Neural progenitor cell (in vitro differentiated cells): ENCODE results near the gene RYR3. TPM values are rescaled to one million over a fixed set of nuclear protein-coding genes. Genes with fewer than 3 reads are reported as not detected.

Source experiments
- DNase-seq: peaks from one replicate; pipeline ENCODE4 v3.0.0-alpha.2; 2016; ENCODE audit warnings: low spot score
- H2AFZ ChIP-seq: fragments of 200-600 bp; sonication (generic); replicated peaks from 2 replicates; pipeline ENCODE4 v1.6.1; 2016; ENCODE audit warnings: antibody characterized with exemption
- H3F3A ChIP-seq: fragments of 200-600 bp; sonication (generic); 2 replicates; pipeline ENCODE4 v1.6.1; 2016; ENCODE audit warnings: antibody characterized with exemption, low read depth
- H3K27ac ChIP-seq: fragments of 200-600 bp; sonication (generic); 2 replicates; pipeline ENCODE4 v1.5.1; 2016; ENCODE audit warnings: mild to moderate bottlenecking
- H3K27me3 ChIP-seq: fragments of 200-600 bp; sonication (generic); 2 replicates; pipeline ENCODE4 v1.6.1; 2016; ENCODE audit warnings: mild to moderate bottlenecking, moderate library complexity
- H3K36me3 ChIP-seq: fragments of 200-600 bp; sonication (generic); 2 replicates; pipeline ENCODE4 v1.5.1; 2016
- H3K4me1 ChIP-seq: fragments of 200-600 bp; sonication (generic); 2 replicates; pipeline ENCODE4 v1.6.1; 2016; ENCODE audit warnings: mixed run types
- H3K4me2 ChIP-seq: fragments of 200-600 bp; sonication (generic); 2 replicates; pipeline ENCODE4 v1.6.1; 2016
- H3K4me3 ChIP-seq: fragments of 200-600 bp; sonication (generic); 2 replicates; pipeline ENCODE4 v1.5.1; 2016
- H3K79me2 ChIP-seq: fragments of 200-600 bp; sonication (generic); 2 replicates; pipeline ENCODE4 v1.6.1; 2016; ENCODE audit warnings: low read depth
- H3K9ac ChIP-seq: fragments of 200-600 bp; sonication (generic); 2 replicates; pipeline ENCODE4 v1.6.1; 2016
- H3K9me3 ChIP-seq: fragments of 200-600 bp; sonication (generic); 2 replicates; pipeline ENCODE4 v1.5.1; 2016; ENCODE audit warnings: low read depth
- H4K20me1 ChIP-seq: fragments of 200-600 bp; sonication (generic); 2 replicates; pipeline ENCODE4 v1.6.1; 2016; ENCODE audit warnings: low read depth
- H3K27ac Mint-ChIP-seq: 3 replicates; pipeline ENCODE4 v1.8.0; 2021; ENCODE audit warnings: mixed read lengths
- H3K27me3 Mint-ChIP-seq: 2 replicates; pipeline ENCODE4 v1.8.0; 2022; ENCODE audit warnings: low read depth, mild to moderate bottlenecking, inconsistent platforms, moderate library complexity, mixed read lengths; ENCODE audit not compliant: insufficient read depth
- H3K36me3 Mint-ChIP-seq: 3 replicates; pipeline ENCODE4 v1.8.0; 2021; ENCODE audit warnings: mixed read lengths
- H3K4me1 Mint-ChIP-seq: 3 replicates; pipeline ENCODE4 v1.8.0; 2021; ENCODE audit warnings: mixed read lengths
- H3K4me3 Mint-ChIP-seq: 3 replicates; pipeline ENCODE4 v1.8.0; 2021; ENCODE audit warnings: mild to moderate bottlenecking, moderate library complexity, mixed read lengths
- H3K9me3 Mint-ChIP-seq: 3 replicates; pipeline ENCODE4 v1.8.0; 2020; ENCODE audit warnings: mixed read lengths
- CTCF ChIP-seq: fragments of 200-600 bp; sonication (generic); IDR thresholded peaks from 2 replicates; pipeline ENCODE4 v1.5.1; 2017; ENCODE audit warnings: antibody characterized with exemption, mild to moderate bottlenecking
- EZH2 ChIP-seq: fragments of 200-600 bp; sonication (generic); IDR thresholded peaks from 2 replicates; pipeline ENCODE4 v1.6.1; 2017; ENCODE audit warnings: antibody characterized with exemption, mild to moderate bottlenecking, moderate library complexity
- EZH2phosphoT487 ChIP-seq: fragments of 200-600 bp; sonication (generic); IDR thresholded peaks from 2 replicates; pipeline ENCODE4 v1.6.1; 2017; ENCODE audit warnings: antibody characterized with exemption
- total RNA-seq: library from RNA; depleted of rRNA; stranded (reverse); fragments of >200 nt; gene quantifications from 2 replicates; pipeline ENCODE4 v1.2.3, GENCODE V29; 2015; ENCODE audit warnings: low replicate concordance

Gene RYR3
- total RNA-seq, 1 donor from 2014 or later, result 2.1 TPM

GRCh38 chr15:33794453-33794852 is 483.7 kb downstream of the RYR3 start:
- TF ChIP-seq CTCF (no peak), EZH2 (no peak), EZH2phosphoT487 (no peak)
- no peak overlapping the region for H3K4me3 ChIP-seq
- no peak overlapping the region for H3K4me2 ChIP-seq
- H4K20me1 ChIP-seq, result no peaks in the 10 kb centered on the region
- H3F3A ChIP-seq, result no peaks in the 10 kb centered on the region
- no peaks in the 10 kb centered on the region for H3K9me3 ChIP-seq
- no peaks in the 10 kb centered on the region for H3K4me1 ChIP-seq
- no peak overlapping the region for H2AFZ ChIP-seq
- Mint-ChIP-seq H3K36me3 (no peaks in the 10 kb centered on the region), H3K27ac (no peak overlapping the region), H3K27me3 (peaks cover 2% of the 10 kb centered on the region), H3K4me1 (no peaks in the 10 kb centered on the region), H3K4me3 (no peak overlapping the region), H3K9me3 (no peaks in the 10 kb centered on the region)
- DNase-seq, result no peak
- H3K36me3 ChIP-seq, result no peaks in the 10 kb centered on the region
- no peaks in the 10 kb centered on the region for H3K79me2 ChIP-seq
- no peak overlapping the region for H3K9ac ChIP-seq
- no peak overlapping the region for H3K27ac ChIP-seq
- H3K27me3 ChIP-seq, result no peaks in the 10 kb centered on the region

- no peaks in the 10 kb centered on the region for H3K27me3 ChIP-seq
- DNase-seq, result no peak
- no peak overlapping the region for H3K9ac ChIP-seq
- no peak overlapping the region for H3K27ac Mint-ChIP-seq
- H3K36me3 ChIP-seq, result no peaks in the 10 kb centered on the region
- no peak overlapping the region for H3K4me2 ChIP-seq
- H4K20me1 ChIP-seq, result no peaks in the 10 kb centered on the region
- H3K4me3 Mint-ChIP-seq, result no peak overlapping the region
- H3K4me1 ChIP-seq, result no peaks in the 10 kb centered on the region
- no peaks in the 10 kb centered on the region for H3K79me2 ChIP-seq
- no peaks in the 10 kb centered on the region for H3K36me3 Mint-ChIP-seq
- no peak overlapping the region for H3K27ac ChIP-seq
- TF ChIP-seq EZH2phosphoT487 (no peak), CTCF (no peak), EZH2 (no peak)
- H3K4me3 ChIP-seq, result no peak overlapping the region
- H3K9me3 Mint-ChIP-seq, result no peaks in the 10 kb centered on the region
- H3K4me1 Mint-ChIP-seq, result no peaks in the 10 kb centered on the region
- peaks cover 2% of the 10 kb centered on the region for H3K27me3 Mint-ChIP-seq
- no peaks in the 10 kb centered on the region for H3K9me3 ChIP-seq
- no peak overlapping the region for H2AFZ ChIP-seq
- H3F3A ChIP-seq, result no peaks in the 10 kb centered on the region
Observed at GRCh38 chr15:33795070-33795469, 484.3 kb downstream of the RYR3 start.

GRCh38 chr15:33797651-33798050 is 486.9 kb downstream of the RYR3 start:
- Histone ChIP-seq H3K9me3 (no peaks in the 10 kb centered on the region), H3K4me1 (no peaks in the 10 kb centered on the region)
- DNase-seq, result no peak

More at GRCh38 chr15:33797651-33798050, 486.9 kb downstream of the RYR3 start:
- Mint-ChIP-seq H3K4me3 (no peak overlapping the region), H3K36me3 (no peaks in the 10 kb centered on the region), H3K27ac (no peak overlapping the region), H3K27me3 (peaks cover 2% of the 10 kb centered on the region), H3K9me3 (no peaks in the 10 kb centered on the region), H3K4me1 (no peaks in the 10 kb centered on the region)
- no peaks in the 10 kb centered on the region for H3K36me3 ChIP-seq
- no peak overlapping the region for H3K9ac ChIP-seq
- no peak overlapping the region for H3K4me2 ChIP-seq
- no peaks in the 10 kb centered on the region for H3K79me2 ChIP-seq
- H3K27ac ChIP-seq, result no peak overlapping the region
- H3K27me3 ChIP-seq, result no peaks in the 10 kb centered on the region
- TF ChIP-seq EZH2, result no peak
- TF ChIP-seq EZH2phosphoT487, result no peak
- no peak for TF ChIP-seq CTCF
- H2AFZ ChIP-seq, result no peak overlapping the region
- no peak overlapping the region for H3K4me3 ChIP-seq
- H3F3A ChIP-seq, result no peaks in the 10 kb centered on the region
- no peaks in the 10 kb centered on the region for H4K20me1 ChIP-seq
